ENCODE results near the gene PCDHA1.
"Not testable (repeated sequence)": the region's sequence is repeated elsewhere in the genome, so short reads cannot be mapped to it uniquely, and the experiment has no call there.

PCDHA1 gene

GRCh38 chr5:140808889-140809291 lies 22.9 kb downstream of the PCDHA1 start:
- DNase-seq: no peak

DNA sequence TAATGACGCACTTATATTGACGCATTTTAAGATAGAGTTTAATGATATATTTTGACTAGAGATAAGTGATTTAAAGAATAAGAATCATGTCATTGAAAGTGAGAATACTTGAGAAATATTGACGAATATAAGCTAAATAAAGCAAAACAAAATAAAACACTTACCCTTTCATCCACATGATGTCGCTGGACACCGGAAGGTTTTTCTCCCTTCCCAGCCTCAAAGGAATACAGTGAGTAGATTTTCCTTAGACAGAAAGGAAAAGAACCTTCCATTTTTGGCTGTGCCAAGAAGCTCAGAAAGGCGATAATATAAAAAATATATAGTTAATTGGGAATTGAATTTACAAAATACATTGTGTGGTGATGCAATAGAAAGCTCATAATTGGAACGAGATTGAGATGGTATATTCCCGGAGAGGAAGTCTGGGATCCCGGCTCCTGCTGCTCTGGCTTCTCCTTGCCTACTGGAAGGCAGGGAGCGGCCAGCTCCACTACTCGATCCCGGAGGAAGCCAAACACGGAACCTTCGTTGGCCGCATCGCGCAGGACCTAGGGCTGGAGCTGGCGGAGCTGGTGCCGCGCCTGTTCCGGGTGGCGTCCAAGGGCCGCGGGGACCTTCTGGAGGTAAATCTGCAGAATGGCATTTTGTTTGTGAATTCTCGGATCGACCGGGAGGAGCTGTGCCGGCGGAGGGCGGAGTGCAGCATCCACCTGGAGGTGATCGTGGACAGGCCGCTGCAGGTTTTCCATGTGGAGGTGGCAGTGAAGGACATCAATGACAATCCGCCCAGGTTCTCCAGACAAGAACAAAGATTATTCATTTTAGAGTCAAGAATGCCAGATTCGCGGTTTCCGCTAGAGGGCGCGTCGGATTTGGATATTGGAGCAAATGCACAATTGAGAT lies 35.7 kb downstream of the PCDHA1 start, which contains the start of gene PCDHA5:
TSS of gene PCDHA5 (plus strand) at position 239 of the 906 bp plus-strand sequence.
- DNase-seq: peak; percentile 64

GRCh38 chr5:140822281-140822629 lies 36.3 kb downstream of the PCDHA1 start:
- no peak for DNase-seq

DNA sequence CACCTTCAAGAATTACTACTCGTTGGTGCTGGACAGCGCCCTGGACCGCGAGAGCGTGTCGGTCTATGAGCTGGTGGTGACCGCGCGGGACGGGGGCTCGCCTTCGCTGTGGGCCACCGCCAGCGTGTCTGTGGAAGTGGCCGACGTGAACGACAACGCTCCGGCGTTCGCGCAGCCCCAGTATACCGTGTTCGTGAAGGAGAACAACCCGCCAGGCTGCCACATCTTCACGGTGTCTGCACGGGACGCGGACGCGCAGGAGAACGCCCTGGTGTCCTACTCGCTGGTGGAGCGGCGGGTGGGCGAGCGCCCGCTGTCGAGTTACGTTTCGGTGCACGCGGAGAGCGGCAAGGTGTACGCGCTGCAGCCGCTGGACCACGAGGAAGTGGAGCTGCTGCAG lies 37.0 kb downstream of the PCDHA1 start:
- DNase-seq: not testable (repeated sequence)

- DNase-seq: no peak
Measured at GRCh38 chr5:140823475-140823874, 37.5 kb downstream of the PCDHA1 start.

DNA sequence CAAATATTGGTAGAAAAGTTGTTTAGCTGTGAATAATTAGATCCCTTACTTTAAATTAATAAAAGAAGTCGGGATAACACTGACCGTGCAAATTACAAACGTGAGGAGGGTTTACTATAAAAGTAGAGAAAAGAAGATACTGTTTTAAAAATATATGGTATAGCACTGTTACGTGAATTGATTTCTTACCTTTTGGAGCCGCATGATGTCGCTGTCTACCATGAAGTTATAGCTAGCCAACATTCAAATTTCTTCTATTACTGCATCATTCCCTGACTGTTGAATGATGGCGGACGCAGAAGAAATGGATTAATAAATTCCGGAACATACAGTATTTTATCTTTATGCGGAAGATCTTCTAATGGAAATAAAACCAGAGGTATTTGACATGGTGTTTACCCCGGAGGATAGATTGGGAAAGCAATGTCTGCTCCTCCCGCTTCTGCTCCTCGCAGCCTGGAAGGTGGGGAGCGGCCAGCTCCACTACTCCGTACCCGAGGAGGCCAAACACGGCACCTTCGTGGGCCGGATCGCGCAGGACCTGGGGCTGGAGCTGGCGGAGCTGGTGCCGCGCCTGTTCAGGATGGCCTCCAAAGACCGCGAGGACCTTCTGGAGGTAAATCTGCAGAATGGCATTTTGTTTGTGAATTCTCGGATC lies 41.9 kb downstream of the PCDHA1 start, which contains the start of gene PCDHA6:
TSS of gene PCDHA6 (plus strand) at position 257 of the 658 bp plus-strand sequence. CDS start at position 389, 132 bp downstream.
- DNase-seq: no peak

GRCh38 chr5:140828362-140828737 lies 42.4 kb downstream of the PCDHA1 start:
- no peak for DNase-seq

- not testable (repeated sequence) for DNase-seq
Measured at GRCh38 chr5:140829511-140830501, 43.9 kb downstream of the PCDHA1 start.

DNA sequence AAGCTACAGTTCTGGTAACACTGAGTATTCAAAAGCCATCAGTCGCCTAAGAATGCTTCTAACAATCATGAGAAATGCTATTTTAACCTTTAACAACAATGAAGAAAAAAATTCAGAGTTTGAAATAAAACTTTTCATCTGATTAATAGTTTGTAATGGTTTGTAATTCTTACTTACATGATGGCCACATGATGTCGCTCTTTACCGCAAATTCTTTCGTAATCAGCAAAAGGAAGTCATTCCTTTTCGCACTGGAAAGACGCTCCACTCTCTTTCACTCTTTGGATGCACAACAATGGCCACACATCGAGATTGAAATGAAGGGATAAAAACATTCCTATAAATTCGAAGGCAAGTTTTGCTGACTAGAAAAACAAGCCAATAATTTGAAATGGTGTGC lies 48.1 kb downstream of the PCDHA1 start, which contains the start of gene PCDHA7:
TSS of gene PCDHA7 (plus strand) at position 277 of the 400 bp plus-strand sequence. CDS start at position 392, 115 bp downstream.
- DNase-seq: no peak

GRCh38 chr5:140834439-140835008 lies 48.6 kb downstream of the PCDHA1 start:
- not testable (repeated sequence) for DNase-seq

DNA sequence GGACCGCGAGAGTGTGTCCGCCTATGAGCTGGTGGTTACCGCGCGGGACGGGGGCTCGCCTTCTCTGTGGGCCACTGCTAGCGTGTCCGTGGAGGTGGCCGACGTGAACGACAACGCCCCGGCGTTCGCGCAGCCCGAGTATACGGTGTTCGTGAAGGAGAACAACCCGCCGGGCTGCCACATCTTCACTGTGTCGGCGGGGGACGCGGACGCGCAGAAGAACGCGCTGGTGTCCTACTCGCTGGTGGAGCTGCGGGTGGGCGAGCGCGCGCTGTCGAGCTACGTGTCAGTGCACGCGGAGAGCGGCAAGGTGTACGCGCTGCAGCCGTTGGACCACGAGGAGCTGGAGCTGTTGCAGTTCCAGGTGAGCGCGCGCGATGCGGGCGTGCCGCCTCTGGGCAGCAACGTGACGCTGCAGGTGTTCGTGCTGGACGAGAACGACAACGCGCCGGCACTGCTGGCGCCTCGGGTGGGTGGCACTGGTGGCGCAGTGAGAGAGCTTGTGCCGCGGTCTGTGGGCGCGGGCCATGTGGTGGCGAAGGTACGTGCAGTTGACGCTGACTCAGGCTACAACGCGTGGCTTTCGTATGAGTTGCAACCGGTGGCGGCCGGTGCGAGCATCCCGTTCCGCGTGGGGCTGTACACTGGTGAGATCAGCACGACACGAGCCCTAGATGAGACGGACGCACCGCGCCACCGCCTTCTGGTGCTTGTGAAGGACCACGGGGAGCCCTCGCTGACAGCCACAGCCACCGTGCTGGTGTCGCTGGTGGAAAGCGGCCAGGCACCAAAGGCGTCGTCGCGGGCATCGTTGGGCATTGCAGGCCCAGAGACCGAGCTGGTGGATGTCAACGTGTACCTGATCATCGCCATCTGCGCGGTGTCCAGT lies 49.9 kb downstream of the PCDHA1 start:
- no peak for DNase-seq

GRCh38 chr5:140840978-140841962 lies 55.3 kb downstream of the PCDHA1 start, which contains the start of gene PCDHA8:
Gene PCDHA8, plus strand, starts transcription at chr5:140841187. Its CDS starts 135 bp downstream, at chr5:140841322.
- peak; percentile 35 for DNase-seq

DNA sequence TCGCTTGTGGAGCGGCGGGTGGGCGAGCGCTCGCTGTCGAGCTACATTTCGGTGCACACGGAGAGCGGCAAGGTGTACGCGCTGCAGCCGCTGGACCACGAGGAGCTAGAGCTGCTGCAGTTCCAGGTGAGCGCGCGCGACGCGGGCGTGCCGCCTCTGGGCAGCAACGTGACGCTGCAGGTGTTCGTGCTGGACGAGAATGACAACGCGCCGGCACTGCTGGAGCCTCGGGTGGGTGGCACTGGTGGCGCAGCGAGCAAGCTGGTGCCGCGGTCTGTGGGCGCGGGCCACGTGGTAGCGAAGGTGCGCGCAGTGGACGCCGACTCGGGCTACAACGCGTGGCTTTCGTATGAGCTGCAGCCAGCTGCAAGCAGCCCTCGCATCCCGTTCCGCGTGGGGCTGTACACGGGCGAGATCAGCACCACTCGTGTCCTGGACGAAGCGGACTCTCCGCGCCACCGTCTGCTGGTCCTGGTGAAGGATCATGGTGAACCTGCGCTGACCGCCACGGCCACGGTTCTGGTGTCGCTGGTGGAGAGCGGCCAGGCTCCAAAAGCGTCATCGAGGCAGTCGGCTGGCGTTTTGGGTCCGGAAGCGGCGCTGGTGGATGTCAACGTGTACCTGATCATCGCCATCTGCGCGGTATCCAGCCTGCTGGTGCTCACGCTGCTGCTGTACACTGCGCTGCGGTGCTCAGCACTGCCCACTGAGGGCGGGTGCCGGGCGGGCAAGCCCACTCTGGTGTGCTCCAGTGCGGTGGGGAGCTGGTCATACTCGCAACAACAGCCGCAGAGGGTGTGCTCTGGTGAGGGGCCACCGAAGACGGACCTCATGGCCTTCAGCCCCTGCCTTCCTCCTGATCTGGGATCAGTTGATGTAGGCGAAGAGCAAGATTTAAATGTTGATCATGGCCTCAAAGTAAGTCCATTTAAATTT lies 57.1 kb downstream of the PCDHA1 start:
- no peak for DNase-seq

DNA sequence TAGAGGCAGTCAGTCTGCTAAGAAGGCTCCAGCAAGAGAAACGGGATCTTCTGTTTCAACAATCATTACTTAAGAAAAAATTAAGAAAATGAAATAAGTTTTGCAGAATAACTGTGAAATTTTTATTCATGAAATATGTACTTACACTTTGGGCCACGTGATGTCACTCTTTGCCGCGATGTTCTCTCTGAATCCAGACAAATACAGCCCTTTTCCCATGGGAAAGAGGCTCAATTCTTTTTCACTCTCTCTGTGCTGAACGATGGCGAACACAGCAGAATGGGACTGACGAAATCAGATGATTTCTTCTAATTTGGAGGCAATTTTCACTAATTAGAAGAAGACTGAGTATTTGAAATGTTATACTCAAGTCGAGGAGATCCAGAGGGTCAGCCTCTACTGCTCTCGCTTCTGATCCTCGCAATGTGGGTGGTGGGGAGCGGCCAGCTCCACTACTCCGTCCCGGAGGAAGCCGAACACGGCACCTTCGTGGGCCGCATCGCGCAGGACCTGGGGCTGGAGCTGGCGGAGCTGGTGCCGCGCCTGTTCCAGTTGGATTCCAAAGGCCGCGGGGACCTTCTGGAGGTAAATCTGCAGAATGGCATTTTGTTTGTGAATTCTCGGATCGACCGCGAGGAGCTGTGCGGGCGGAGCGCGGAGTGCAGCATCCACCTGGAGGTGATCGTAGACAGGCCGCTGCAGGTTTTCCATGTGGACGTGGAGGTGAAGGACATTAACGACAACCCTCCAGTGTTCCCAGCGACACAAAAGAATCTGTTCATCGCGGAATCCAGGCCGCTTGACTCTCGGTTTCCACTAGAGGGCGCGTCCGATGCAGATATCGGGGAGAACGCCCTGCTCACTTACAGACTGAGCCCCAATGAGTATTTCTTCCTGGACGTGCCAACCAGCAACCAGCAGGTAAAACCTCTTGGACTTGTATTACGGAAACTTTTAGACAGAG lies 62.5 kb downstream of the PCDHA1 start, which contains the start of gene PCDHA9:
TSS of gene PCDHA9 (plus strand) at position 244 of the 964 bp plus-strand sequence. CDS start at position 358, 114 bp downstream.
- not testable (repeated sequence) for DNase-seq

- not testable (repeated sequence) for DNase-seq
Measured at GRCh38 chr5:140849831-140850634, 64.1 kb downstream of the PCDHA1 start.
